Measurements from ENCODE around the gene TSPEAR.

Gene TSPEAR

GRCh38 chr21:44459712-44460440, 251.5 kb downstream of the TSPEAR start:
- no peak overlapping the region for H3K27ac ChIP-seq
- TF ChIP-seq, protein P1, sequence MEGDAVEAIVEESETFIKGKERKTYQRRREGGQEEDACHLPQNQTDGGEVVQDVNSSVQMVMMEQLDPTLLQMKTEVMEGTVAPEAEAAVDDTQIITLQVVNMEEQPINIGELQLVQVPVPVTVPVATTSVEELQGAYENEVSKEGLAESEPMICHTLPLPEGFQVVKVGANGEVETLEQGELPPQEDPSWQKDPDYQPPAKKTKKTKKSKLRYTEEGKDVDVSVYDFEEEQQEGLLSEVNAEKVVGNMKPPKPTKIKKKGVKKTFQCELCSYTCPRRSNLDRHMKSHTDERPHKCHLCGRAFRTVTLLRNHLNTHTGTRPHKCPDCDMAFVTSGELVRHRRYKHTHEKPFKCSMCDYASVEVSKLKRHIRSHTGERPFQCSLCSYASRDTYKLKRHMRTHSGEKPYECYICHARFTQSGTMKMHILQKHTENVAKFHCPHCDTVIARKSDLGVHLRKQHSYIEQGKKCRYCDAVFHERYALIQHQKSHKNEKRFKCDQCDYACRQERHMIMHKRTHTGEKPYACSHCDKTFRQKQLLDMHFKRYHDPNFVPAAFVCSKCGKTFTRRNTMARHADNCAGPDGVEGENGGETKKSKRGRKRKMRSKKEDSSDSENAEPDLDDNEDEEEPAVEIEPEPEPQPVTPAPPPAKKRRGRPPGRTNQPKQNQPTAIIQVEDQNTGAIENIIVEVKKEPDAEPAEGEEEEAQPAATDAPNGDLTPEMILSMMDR (conservative IDR thresholded peaks at IDR 0.05), result no peak

DNA sequence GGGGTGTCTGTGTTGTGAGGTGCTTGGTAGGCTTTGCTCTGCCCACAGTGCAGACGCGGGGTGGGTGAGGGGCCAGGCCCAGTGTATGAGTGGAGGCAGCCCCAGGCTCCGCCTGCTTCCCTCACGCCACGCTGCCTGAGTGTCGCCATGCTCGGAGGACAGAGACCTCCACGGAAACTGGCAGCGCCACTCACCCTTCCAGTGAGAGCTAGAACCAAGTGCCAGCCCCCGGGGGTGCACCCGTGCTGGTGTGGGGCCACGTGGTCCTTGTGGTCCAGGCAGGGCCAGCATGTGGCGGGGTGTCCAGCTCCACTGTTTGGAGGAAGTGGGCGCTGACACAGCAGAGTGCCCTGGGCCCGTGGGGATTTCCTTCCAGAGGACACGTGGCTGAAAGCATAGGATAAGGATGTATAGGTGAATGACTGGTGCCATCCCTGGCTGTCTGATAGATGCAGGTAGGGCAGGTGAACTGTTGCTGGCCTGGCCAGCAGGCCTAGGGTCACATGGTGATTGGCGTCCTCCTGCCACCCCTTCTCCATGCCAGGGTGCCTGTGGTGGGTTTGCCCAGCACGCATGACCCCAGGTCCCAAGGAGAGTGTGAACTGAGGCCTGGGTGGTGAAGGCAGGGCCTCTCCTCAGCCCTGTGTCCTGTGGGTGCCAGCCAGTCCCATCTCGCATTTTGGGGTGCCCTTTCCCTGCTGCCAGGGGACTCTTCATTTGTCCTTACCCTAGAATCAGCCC, 252.2 kb downstream of the TSPEAR start:
- TF ChIP-seq, protein P1 (conservative IDR thresholded peaks at IDR 0.05), result no peak
- no peak overlapping the region for H3K27ac ChIP-seq

DNA sequence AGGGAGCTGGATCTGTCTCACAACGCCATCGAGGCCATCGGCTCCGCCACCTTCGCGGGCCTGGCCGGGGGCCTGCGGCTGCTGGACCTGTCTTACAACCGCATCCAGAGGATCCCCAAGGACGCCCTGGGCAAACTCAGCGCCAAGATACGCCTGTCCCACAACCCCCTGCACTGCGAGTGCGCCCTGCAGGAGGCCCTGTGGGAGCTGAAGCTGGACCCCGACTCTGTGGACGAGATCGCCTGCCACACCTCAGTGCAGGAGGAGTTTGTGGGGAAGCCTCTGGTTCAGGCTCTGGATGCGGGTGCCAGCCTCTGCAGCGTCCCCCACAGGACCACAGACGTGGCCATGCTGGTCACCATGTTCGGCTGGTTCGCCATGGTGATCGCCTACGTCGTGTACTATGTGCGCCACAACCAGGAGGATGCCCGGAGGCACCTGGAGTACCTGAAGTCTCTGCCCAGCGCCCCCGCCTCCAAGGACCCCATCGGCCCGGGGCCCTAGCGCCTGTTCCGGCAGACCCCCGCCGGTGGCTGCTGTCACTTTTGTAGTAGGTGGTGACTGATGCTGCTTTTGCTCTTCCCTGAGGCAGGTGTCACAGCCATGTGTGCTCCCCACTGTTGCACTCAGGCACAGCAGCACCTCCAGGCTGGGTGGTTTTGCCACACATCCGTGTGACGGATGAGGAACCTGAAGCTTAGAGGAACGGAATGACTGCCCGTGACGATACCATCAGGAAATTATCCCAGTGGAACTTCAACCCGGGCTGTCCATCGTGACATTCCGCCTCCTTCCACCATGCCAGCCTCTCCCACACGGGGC, 254.2 kb downstream of the TSPEAR start:
- no peak overlapping the region for H3K27ac ChIP-seq
- TF ChIP-seq, protein P1 (conservative IDR thresholded peaks at IDR 0.05), result no peak

- peak overlapping the region; percentile 67 for H3K27ac ChIP-seq
- TF ChIP-seq, protein P1 (conservative IDR thresholded peaks at IDR 0.05), result peak; percentile 45
These were observed 255.0 kb downstream of the TSPEAR start for GRCh38 chr21:44456214-44456914.

GRCh38 chr21:44455524-44456213, 255.7 kb downstream of the TSPEAR start:
- H3K27ac ChIP-seq, result peak overlapping the region; percentile 67

GRCh38 chr21:44454747-44455523, 256.4 kb downstream of the TSPEAR start, which contains the start of gene LRRC3:
Gene LRRC3, plus strand, starts transcription at chr21:44455510. Its CDS starts 1,135 bp downstream, at chr21:44456645.
- H3K27ac ChIP-seq, result peak within 1 kb of the TSS; percentile 67

More at GRCh38 chr21:44455524-44456213, 255.7 kb downstream of the TSPEAR start:
- TF ChIP-seq, protein P1 (conservative IDR thresholded peaks at IDR 0.05), result peak; percentile 83

More at GRCh38 chr21:44454747-44455523, 256.4 kb downstream of the TSPEAR start, which contains the start of gene LRRC3:
- TF ChIP-seq, protein P1 (conservative IDR thresholded peaks at IDR 0.05), result no peak
